Skeletal muscle cell (primary cell): ENCODE results near the gene SERTAD3.

ENCODE experiments used
- DNase-seq: peaks from one replicate; pipeline ENCODE4 v3.0.0-alpha.2; 2010; ENCODE audit warnings: low read depth
- H3K4me3 ChIP-seq: 2 replicates; pipeline ENCODE4 v1.5.1; 2011; ENCODE audit warnings: low read depth, mild to moderate bottlenecking, control low read depth, low read length, moderate library complexity

The SERTAD3 gene

DNA sequence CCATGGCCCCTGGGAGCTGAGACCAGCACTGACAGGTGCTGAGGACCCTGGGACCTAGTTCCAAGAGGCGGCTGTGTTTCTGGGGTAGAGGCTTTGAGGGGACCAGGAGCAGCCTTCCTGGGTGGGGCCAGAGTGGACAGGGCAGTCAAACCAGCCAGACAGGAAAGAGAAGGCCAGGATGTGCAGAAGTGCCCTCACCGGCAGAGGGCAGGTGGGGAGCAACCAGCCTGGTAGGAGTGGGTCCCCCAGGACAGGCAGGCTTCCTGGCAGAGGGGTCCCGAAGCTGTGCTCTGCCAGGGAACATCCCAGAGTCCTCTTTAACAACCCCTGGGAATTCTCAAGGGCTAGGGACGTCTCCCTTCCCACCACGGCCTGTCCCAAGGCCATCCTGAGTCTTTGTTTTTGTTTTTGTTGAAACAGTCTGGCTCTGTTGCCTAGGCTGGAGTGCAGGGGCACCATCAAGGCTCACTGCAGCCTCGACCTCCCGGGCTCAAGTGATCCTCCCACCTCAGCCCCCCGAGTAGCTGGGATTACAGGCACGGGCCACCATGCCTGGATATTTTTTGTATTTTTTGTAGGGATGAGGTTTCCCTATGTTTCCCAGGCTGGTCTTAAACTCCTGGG lies 51.1 kb downstream of the SERTAD3 start:
- DNase-seq = no peak
- H3K4me3 ChIP-seq = no peak overlapping the region

DNA sequence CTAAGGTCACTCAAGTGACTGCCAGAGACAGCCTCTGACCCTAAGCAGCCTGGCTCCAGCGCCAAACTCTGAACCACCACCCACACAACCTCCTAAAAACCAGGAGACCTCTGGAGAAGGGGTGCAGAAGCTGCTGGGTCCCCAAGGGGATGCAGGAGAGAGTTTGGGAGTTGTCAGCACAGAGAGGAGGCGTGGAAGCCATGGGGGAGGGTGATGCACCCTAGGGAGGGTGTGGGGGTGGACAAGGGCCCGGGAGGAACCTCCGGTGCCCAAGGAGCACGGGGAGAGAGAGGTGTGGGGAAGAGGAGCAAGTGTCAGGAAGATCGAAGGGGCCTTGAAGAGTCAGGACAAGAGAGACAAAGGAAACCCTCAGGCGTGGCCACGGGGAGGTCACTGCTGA lies 52.0 kb downstream of the SERTAD3 start:
- DNase-seq = no peak
- H3K4me3 ChIP-seq = no peak overlapping the region
